HG03280 (cell line): Measurements from ENCODE around the gene CBX3.
"Not testable (repeated sequence)": the region's sequence is repeated elsewhere in the genome, so short reads cannot be mapped to it uniquely, and the experiment has no call there.

Source experiments
- ATAC-seq: cut with Tn5 transposase; IDR thresholded peaks from one replicate; pipeline ENCODE4 v1.9.1; 2021; ENCODE audit warnings: mild to moderate bottlenecking, moderate library complexity; ENCODE audit not compliant: unreplicated experiment

The CBX3 gene

DNA sequence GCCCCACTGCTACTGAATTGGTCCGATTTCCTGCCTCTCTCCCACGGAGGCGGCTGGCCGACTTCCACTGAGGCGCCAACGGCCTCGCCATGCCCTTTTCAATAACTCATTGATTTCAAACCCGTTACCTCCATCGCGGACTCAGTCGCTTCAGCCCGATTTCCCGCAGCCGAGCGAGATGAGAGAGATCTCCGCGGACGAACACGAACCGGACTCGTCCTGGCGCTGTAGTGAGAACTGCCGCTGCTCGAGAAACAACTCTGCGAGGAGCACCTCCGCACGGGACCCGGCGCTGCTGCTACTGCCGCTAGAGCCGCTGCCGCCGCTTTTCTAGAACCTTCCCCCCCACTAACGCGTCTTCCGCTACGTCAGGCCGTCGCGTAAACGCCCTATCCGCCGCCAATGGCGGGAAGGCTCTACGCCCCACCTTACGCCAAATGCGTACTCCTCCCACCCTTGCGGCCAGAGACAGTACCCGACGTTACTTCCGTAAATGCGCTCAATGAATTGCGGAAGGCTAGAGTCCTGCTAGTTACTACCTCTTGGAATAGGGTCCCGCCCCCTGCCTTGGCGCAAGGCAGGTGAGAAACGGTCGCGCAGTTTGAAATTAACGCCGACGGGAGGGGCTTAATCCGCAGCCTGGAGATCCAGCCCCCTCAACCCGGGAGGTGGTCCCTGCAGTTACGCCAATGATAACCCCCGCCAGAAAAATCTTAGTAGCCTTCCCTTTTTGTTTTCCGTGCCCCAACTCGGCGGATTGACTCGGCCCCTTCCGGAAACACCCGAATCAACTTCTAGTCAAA lies 900 bp upstream of the CBX3 start, which contains the start of gene HNRNPA2B1:
HNRNPA2B1 (minus strand) TSS at position 303 of the 803 bp plus-strand sequence; CDS start at position 134, 169 bp downstream.
- peak; percentile 63 for ATAC-seq

DNA sequence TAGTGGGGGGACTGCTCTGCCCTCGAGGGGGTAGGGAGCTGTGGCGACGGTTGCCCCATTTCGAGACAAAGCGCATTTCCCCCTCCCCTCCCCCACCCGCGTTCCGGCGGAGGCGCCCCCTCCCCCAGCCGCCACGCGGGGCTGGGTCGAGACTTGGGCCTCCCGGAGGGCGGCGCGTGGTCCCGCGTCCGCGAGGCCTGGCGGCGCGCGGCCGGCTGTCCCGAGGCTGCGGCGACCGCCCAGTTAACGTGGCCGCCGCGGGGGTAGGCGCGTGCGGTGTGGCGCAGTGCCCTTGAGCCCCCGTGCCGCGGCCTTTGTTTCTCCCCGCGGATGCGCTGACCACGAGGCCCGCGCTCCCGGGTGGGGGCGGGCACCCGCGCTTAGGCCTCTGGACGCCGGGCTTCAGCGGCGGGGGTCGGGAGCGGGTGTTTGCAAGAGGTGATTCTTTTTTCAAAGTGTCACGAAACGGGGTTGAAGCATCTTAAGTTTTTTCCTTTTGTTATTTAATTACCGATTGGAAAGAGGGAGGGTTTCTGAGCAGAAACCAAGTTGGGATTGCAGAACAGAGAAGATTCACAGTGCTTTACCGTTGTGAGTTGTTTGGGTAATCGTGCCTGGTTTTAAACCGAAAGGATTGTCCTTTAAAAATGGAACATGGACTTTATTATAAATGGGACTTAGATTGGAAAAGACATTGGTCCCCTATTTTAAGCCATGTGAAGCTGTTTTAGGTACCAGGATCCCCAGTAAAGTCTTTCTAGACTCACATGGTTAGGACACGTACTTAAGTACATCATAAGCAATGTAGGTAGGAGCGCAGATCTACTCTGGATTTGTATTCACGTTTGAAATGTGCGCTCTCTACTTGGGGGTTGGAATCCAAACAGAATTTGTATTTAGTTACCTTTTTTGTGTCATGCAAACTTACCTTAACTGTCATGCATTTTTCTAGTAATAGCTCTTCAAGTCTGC lies 760 bp downstream of the CBX3 start:
- ATAC-seq: peak; percentile 5

DNA sequence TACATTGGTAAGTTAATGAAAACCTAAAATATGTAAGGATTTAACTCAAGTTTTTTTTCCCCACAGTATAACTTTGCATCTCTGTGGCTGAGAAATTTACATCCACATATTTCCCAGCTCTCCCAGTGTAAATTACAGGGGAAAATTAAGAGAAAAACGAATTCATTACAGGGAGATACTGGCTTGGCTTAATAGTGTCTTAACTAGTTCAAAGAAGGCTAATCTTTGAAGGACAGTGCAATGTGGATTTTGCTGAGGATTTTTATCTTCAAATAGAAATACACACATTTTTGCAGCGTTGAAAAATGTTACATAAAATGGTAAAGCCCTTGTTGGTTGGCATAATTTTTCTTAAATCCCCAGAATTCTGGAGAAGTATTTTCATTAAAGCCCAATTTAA lies 1.5 kb downstream of the CBX3 start:
- no peak for ATAC-seq

DNA sequence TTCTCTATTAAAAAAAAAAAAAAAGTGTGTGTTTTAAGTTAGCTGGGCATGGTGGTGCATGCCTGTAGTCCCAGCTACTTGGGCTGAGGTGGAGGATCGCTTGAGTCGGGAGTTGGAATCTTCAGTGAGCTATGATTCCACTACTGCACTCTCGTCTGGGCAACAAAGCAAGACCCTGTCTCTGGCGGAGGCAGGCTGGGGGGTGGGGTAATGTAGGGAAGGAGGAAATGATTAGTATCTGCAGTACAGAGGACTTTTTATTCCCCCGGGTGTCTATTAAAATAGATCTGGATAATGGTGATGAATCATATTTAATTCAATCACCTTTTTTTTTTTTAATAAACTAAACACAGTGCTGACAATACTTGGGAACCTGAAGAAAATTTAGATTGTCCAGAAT lies 6.5 kb downstream of the CBX3 start:
- ATAC-seq: no peak

DNA sequence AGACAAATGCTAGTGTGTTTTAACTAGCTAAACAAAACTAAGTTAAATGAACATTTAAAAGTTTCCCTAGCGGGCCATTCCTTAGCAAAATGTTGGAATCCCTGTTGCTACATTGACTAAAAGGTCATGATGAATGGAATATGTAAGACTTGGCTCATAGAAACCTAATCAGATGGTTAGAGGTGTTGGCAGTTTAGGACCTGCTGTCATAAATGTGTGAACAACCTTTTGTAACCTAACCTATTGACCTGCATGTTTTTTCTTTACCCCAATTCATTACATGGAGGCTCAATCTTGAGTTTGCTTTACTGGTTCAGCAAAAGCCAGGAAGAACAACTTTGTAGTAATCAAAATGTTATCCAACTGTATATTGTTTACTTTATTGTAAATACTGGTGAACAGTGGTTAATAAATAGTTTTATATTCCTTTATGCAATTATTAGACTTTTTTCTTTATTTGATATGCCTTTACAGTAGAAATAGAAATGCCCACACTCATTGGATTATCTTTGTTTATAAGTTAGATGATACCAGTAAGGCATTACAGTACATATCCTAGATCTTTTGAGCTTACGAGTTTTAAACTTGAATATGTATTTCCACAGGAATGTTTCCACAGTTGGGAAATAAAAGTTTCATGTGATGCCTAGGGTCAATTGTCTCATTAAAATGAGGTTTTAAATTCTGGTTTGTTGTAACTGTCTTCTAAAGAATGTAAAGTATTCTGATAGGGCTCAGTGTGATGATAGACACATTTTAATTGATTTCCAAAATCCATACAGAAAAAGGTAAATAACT lies 11.6 kb downstream of the CBX3 start:
- ATAC-seq: no peak

DNA sequence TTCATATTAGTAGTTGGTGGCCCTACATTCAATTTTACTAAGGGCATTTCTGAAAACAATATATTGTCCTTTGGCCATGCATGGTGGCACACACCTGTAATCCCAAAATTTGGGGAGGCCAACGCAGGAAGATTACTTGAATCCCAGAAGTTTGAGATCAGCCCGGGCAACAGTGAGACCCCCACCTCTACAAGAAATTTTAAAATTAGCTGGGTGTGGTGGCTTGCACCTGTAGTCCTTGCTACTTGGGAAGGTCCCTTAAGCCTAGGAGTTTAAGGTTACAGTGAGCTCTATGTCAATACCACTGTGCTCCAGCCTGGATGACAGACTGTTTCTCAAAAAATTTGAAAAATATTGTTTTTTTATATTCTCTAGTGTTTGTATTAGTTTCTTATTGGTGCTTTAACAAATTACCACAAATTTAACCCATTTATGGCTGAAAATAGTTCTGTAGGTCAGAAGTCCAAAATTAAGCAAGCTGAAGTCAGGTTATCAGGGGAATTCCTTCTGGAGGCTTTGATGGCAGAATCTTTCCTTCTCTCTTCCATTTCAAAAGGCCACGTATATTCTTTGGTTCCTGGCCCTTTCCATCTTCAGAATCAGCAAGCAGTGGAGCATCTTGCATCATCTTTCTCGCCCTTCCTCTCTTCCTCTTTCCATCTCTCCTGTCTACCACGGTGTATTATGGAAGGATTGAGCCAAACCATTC lies 12.4 kb downstream of the CBX3 start:
- no peak for ATAC-seq

DNA sequence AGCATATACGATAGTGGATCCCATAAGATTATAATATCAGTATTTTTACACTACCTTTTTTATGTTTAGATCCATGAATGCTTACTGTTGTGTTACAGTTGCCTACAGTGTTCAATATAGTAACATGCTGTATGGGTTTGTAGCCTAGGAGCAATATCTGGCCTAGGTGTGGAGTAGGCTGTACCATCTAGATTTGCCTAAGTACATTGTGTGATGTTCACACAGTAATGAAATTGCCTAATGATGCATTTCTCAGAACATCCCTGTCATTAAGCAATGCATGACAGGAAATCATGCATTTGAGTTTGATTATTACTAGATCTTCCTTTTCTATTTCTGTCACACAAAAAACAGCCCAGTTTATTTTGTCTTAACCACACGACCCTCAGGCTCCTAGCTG lies 14.5 kb downstream of the CBX3 start:
- no peak for ATAC-seq

DNA sequence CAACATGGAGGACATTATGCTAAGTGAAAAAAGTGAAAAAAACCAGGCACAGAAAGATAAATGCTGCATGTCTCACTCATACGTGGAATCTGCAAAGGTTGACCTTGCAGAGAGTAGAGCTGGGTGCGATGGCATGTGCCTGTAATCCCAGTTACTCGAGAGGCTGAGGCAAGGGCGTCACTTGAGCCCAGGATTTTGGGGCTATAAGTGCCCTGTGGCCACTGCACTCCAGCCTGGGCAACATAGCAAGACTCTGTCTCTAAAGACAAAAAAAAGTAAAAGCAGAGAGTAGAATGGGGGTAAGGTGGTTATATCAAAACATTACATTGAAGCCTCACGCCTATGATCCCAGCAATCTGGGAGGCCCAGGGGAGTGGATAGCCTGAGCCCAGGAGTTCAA lies 22.8 kb downstream of the CBX3 start:
- ATAC-seq: no peak

DNA sequence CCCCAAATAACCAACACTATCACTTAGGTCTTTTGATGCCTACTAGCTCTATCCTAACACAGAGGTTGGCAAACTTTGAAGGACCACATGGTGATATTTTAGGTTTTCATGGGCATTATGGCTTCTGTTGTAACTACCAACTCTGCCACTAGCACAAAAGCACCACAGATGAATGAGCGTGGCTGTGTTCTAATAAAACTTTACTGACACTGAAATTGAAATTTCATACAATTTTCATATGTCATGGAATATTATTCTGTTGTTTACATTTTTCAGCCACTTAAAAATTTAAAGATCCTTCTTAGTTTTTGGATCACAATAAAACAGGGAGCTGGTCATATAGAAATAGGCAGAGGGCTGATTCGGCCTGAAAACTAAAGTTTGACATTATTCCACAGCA lies 26.4 kb downstream of the CBX3 start:
- ATAC-seq: no peak

DNA sequence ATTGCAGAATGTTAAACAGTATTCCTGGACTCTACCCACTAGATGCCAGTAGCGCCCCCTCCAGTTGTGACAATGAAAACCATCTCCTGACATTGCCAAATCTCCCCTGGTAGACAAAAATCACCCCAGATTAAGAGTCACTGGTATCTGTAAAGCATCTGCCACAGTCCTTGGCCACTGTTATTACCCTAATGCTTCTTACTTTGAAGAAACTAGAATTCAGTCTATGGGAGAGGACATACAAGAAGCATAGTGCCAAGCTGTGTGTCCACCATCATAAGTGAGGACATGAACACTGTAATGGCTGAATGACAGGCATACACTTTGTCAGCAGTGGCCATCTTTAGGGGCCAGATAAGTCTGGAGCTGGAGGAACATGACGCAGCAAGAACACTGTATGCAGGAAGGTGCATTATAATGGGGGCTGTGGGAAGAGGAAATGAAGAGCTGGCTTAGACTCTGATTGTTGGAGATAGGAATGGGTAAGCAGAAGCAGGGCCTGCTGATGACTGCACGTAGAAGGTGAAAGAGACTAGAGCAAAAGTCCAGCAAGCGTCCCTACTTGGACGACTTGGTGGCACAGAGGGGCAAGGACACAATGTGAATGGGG lies 32.5 kb downstream of the CBX3 start:
- ATAC-seq: no peak

DNA sequence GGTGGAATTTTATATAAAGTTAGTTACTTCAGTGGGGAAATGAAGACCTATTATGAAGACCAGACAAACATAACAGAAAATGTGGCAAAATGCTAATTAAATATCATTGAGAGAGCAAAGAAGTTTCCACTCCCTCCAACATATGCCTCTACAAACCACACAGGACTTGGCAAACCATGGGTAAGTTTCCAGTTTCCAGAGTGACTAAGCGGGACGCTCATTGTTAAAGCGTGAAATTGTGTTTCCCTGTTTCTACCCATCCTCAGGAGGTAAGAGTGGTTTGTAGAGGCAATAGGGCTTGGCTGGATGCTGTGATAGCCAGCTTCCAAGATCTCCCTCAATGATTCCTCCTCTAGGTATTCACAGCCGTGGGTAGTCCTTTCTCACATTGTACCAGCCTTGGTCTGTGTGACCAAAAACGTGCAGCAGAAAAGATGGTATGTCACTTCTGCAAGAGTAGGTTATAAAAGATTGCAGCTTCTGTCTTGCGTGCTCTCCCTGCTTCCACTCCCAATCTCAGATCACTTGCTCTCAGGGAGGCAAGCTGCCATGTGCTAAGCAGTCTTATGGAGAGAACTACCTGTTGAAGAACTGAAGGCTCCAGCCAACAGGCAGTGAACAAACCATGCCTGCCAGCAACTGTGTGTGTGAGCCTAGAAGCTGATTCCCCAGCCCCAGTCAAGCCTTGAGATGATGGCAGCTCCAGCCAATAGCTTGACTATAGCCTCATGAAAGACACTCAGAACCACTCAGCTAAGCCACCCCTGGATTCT lies 35.7 kb downstream of the CBX3 start:
- no peak for ATAC-seq

DNA sequence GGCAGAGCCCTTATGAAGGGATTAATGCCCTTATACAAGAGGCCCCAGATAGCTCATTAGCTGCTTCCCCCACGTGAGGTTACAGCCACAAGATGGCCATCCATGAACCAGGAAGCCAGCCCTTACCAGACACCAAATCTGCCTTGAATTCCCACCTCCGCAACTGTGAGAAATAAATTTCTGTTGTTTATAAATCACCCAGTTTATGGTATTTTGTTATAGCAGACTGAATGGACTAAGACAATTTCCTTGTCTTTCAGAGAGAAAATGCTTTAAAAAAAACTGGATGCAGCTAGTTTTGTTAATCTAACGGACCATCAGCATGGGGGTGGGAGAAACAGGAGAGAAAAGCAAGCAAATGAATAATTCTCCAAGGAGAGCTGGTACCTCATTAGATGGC lies 36.5 kb downstream of the CBX3 start:
- ATAC-seq: no peak

DNA sequence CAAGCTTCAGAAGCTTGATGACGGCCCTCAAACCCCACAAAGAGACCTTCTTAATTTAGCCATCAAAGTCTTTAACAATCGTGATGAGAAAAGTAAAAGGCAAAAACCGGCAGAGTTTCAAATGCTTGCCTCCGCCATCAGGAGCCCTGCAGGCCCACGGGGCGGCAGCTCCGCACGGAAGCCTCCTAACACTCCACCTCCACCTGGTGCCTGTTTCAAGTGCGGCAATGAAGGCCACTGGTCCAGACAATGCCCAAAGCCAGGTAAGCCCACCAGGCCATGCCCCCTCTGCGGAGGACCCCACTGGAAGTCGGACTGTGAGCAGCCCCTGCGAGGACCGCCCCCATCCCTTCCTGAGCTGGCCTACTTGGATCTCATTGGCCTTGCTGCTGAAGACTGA lies 43.6 kb downstream of the CBX3 start:
- ATAC-seq: no peak

DNA sequence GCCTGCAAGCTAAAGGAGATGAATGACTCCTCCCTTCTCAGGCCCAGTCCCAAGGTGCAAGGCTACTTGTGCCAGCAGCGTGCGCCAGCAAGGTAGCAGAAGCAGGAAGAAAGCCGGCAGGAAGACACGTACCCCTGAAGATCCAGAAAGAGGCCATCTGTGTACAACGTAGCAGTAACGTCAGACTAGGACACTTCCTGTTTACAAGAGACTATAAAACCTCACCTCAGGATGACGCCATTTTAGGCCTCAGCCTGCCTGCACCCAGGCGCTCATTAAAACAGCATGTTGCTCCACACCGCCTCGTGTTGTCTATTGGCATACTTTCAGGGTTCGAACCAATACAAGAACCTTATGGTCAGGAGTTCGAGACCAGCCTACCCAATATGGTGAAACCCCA lies 48.7 kb downstream of the CBX3 start:
- ATAC-seq: no peak

DNA sequence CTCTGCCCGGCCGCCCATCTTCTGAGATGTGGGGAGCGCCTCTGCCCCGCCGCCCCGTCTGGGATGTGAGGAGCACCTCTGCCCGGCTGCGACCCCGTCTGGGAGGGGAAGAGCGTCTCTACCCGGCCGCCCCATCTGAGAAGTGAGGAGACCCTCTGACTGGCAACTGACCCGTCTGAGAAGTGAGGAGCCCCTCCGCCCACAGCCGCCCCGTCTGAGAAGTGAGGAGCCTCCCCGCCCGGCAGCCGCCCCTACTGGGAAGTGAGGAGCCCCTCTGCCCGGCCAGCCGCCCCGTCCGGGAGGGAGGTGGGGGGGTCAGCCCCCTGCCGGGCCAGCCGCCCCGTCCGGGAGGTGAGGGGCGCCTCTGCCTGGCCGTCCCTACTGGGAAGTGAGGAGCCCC lies 60.3 kb downstream of the CBX3 start:
- not testable (repeated sequence) for ATAC-seq
